GM12878 (cell line): Measurements from ENCODE around the gene SEC16A. TPM values are rescaled to one million over a fixed set of nuclear protein-coding genes. Genes with fewer than 3 reads are reported as not detected.

ENCODE experiments used
- CHD1 ChIP-seq: IDR thresholded peaks from 2 replicates; pipeline ENCODE4 v1.6.1; 2012; ENCODE audit warnings: low read depth, low read length, improper control_type of control experiment
- CREM ChIP-seq: IDR thresholded peaks from 2 replicates; pipeline ENCODE4 v1.6.1; 2014; ENCODE audit warnings: antibody characterized with exemption, low read depth
- EP300 ChIP-seq, 2 experiments: fragments of 150-350 bp in 1 of 2; IDR thresholded peaks; 2 replicates each; pipeline ENCODE4 v1.6.1; 2011 to 2012; ENCODE audit warnings: low read depth in 2 of 2, low read length in 2 of 2, borderline replicate concordance in 1 of 2, improper control_type of control experiment in 1 of 2, inconsistent platforms in 1 of 2; ENCODE audit not compliant: control insufficient read depth in 1 of 2
- ETV6 ChIP-seq, 2 experiments: fragments of 450-650 bp in 1 of 2; IDR thresholded peaks in 1 of 2; conservative IDR thresholded peaks in 1 of 2; 2 replicates each; pipeline ENCODE4 v1.6.1; 2014; ENCODE audit warnings: antibody characterized with exemption in 1 of 2, borderline replicate concordance in 1 of 2, low read depth in 1 of 2, mild to moderate bottlenecking in 1 of 2, moderate library complexity in 1 of 2
- EZH2 ChIP-seq: IDR thresholded peaks from 2 replicates; pipeline ENCODE4 v1.6.1; 2012; ENCODE audit warnings: low read depth, mild to moderate bottlenecking, control low read depth, inconsistent platforms, low read length, borderline replicate concordance; ENCODE audit not compliant: control insufficient read depth
- MAX ChIP-seq: IDR thresholded peaks from 2 replicates; pipeline ENCODE4 v1.6.1; 2012; ENCODE audit warnings: low read depth, low read length, improper control_type of control experiment
- MTA2 ChIP-seq: fragments of 450-650 bp; IDR thresholded peaks from 2 replicates; pipeline ENCODE4 v1.6.1; 2016; ENCODE audit warnings: low read depth, mild to moderate bottlenecking, moderate library complexity
- RAD51 ChIP-seq: fragments of 450-650 bp; IDR thresholded peaks from 2 replicates; pipeline ENCODE4 v1.6.1; 2016; ENCODE audit warnings: moderate library complexity, mild to moderate bottlenecking, inconsistent platforms
- SIX5 ChIP-seq: IDR thresholded peaks from 2 replicates; pipeline ENCODE4 v1.6.1; 2011; ENCODE audit warnings: mild to moderate bottlenecking, low read depth, low read length, moderate library complexity; ENCODE audit not compliant: severe bottlenecking
- SKIL ChIP-seq: fragments of 450-650 bp; IDR thresholded peaks from 2 replicates; pipeline ENCODE4 v1.6.1; 2017; ENCODE audit warnings: mild to moderate bottlenecking, low read depth, inconsistent platforms; ENCODE audit not compliant: poor library complexity, severe bottlenecking
- STAT1 ChIP-seq: fragments of 450-650 bp; conservative IDR thresholded peaks from 2 replicates; pipeline ENCODE4 v1.6.1; 2014; ENCODE audit warnings: antibody characterized with exemption, mild to moderate bottlenecking
- polyA plus RNA-seq, 11 experiments: library from polyadenylated mRNA; depleted of rRNA in 4 of 11; unstranded in 6 of 11; stranded (reverse) in 5 of 11; fragments of >200 nt; fragmentation: Nextera tagmentation in 4 of 11; fragmentation: Illumina TruSeq in 1 of 11; extraction: Ambion mirVana in 4 of 11; extraction: Trizol in 1 of 11; gene quantifications; 1 replicate in 1 of 11; 2 replicates in 10 of 11; pipeline versions ENCODE4 v1.2.1 to v1.2.3, GENCODE V29; 2011 to 2016; ENCODE audit warnings: inconsistent platforms in 2 of 11, missing spikeins in 2 of 11, low read depth in 1 of 11
- total RNA-seq, 4 experiments: library from RNA; depleted of rRNA in 3 of 4; stranded (reverse); fragments of >200 nt in 3 of 4; fragmentation: Illumina TruSeq in 1 of 4; extraction: Trizol in 1 of 4; gene quantifications; 2 replicates each; pipeline versions ENCODE4 v1.2.1 to v1.2.3, GENCODE V29; 2013 to 2021

Gene SEC16A
- total and polyA plus RNA-seq, 10 of the 15 experiments (the other 5 are each of a cell fraction or from before 2014, with no cell fraction given): 9.9 to 59.1 (median 21.7) TPM

- TF ChIP-seq SKIL (no peak), MAX (no peak), MTA2 (no peak), ETV6 (conservative IDR thresholded peaks at IDR 0.05 in 1 of 2, IDR thresholded peaks at IDR 0.05 in 1 of 2; ENCODE audit: borderline replicate concordance in 1 of 2, low read depth in 1 of 2) (no peak), EP300 (IDR thresholded peaks at IDR 0.05; ENCODE audit: borderline replicate concordance in 1 of 2, control insufficient read depth in 1 of 2, low read depth in 2 of 2, low read length in 2 of 2) (no peak), CREM (no peak; the same call in 1 of the 2 replicates), EZH2 (no peak), STAT1 (peak; percentile 76), CHD1 (no peak), RAD51 (no peak), SIX5 (peak; percentile 58)
Observed at GRCh38 chr9:136400038-136400834, 82.6 kb downstream of the SEC16A start, which contains the start of gene SNAPC4 (continued).
